Sigmoid colon (tissue), 3 donors: ENCODE measurements around the gene FKBP7.

Experiments used
- POLR2A ChIP-seq, 2 donors: fragments of 450-650 bp; IDR thresholded peaks; one replicate each; pipeline ENCODE4 v1.6.1; 2016; ENCODE audit warnings: antibody characterized with exemption in 2 of 2, mild to moderate bottlenecking in 2 of 2, moderate library complexity in 2 of 2
- TF ChIP-seq, protein P1 (sequence below), 4 experiments: fragments of 450-650 bp in 3 of 4; fragments of 200-600 bp in 1 of 4; IDR thresholded peaks; one replicate each; pipeline ENCODE4 v1.5.1; 2016 to 2019; ENCODE audit warnings: antibody characterized with exemption in 4 of 4, mild to moderate bottlenecking in 3 of 4, moderate library complexity in 2 of 4

DNA sequence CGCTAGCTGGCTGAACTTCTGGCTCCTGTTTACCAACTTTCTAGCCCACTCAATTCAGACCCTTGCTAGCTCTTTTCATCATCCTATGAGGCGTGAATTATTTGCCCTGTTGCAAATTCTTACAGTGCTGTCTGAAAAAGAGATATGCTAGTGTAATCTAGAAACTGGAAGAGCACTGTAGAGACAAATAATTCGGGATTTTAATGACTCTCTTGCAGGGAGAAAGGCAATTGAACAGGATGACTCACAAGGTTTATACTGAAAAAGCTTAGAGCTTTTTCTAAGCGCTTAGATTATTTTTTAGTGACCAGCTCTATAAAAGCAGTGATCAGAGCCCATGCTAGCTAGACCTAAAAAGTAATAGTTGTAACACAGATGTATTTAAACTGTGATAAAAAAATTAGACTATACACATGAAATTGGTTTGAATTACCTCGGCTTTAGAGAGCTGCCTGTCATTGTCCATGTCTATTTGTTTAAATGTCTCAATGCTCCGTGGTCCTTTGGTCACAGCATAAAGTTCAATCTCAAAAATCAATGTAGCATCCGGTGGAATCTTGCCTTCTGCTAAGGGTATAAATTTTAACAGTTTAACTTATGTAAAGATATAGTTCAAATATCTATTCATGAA is 9.1 kb downstream of the FKBP7 start:
- TF ChIP-seq, protein P1, sequence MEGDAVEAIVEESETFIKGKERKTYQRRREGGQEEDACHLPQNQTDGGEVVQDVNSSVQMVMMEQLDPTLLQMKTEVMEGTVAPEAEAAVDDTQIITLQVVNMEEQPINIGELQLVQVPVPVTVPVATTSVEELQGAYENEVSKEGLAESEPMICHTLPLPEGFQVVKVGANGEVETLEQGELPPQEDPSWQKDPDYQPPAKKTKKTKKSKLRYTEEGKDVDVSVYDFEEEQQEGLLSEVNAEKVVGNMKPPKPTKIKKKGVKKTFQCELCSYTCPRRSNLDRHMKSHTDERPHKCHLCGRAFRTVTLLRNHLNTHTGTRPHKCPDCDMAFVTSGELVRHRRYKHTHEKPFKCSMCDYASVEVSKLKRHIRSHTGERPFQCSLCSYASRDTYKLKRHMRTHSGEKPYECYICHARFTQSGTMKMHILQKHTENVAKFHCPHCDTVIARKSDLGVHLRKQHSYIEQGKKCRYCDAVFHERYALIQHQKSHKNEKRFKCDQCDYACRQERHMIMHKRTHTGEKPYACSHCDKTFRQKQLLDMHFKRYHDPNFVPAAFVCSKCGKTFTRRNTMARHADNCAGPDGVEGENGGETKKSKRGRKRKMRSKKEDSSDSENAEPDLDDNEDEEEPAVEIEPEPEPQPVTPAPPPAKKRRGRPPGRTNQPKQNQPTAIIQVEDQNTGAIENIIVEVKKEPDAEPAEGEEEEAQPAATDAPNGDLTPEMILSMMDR (IDR thresholded peaks at IDR 0.05), result no peak
- no peak for TF ChIP-seq POLR2A (IDR thresholded peaks at IDR 0.05)
